NCI-H524 treated with DMSO at 0.1 percent for 48 hours (cell line): ENCODE measurements around the gene CD59.
"Not testable (repeated sequence)": the region's sequence is repeated elsewhere in the genome, so short reads cannot be mapped to it uniquely, and the experiment has no call there.

ENCODE experiments used
- DNase-seq: peaks from one replicate; lab custom pipeline; 2025; lab: John Stamatoyannopoulos, UW

The CD59 gene

GRCh38 chr11:33692541-33692940, 43.7 kb downstream of the CD59 start:
- DNase-seq, result no peak

GRCh38 chr11:33692013-33692504, 44.2 kb downstream of the CD59 start:
- no peak for DNase-seq

- no peak for DNase-seq
These were observed 45.0 kb downstream of the CD59 start for GRCh38 chr11:33691066-33691864.

GRCh38 chr11:33690290-33691065, 45.7 kb downstream of the CD59 start:
- no peak for DNase-seq

GRCh38 chr11:33689501-33689900, 46.7 kb downstream of the CD59 start:
- DNase-seq, result no peak

- no peak for DNase-seq
These were observed 47.1 kb downstream of the CD59 start for GRCh38 chr11:33689085-33689484.

- no peak for DNase-seq
These were observed 48.3 kb downstream of the CD59 start for GRCh38 chr11:33687733-33688479.

GRCh38 chr11:33685082-33685481, 51.1 kb downstream of the CD59 start:
- DNase-seq, result no peak

GRCh38 chr11:33684003-33684706, 52.1 kb downstream of the CD59 start:
- DNase-seq, result no peak

GRCh38 chr11:33682446-33682845, 53.8 kb downstream of the CD59 start:
- no peak for DNase-seq

GRCh38 chr11:33682019-33682418, 54.2 kb downstream of the CD59 start:
- no peak for DNase-seq

GRCh38 chr11:33678616-33679015, 57.6 kb downstream of the CD59 start:
- not testable (repeated sequence) for DNase-seq

GRCh38 chr11:33674035-33674814, 62.0 kb downstream of the CD59 start:
- DNase-seq, result no peak

GRCh38 chr11:33672273-33672672, 64.0 kb downstream of the CD59 start:
- DNase-seq, result no peak

- no peak for DNase-seq
These were observed 65.8 kb downstream of the CD59 start for GRCh38 chr11:33670250-33671011.

GRCh38 chr11:33669598-33670249, 66.5 kb downstream of the CD59 start:
- no peak for DNase-seq

GRCh38 chr11:33668951-33669596, 67.1 kb downstream of the CD59 start:
- no peak for DNase-seq

GRCh38 chr11:33668468-33668825, 67.8 kb downstream of the CD59 start:
- DNase-seq, result no peak

- no peak for DNase-seq
These were observed 68.3 kb downstream of the CD59 start for GRCh38 chr11:33667819-33668467.
